Adrenal gland (tissue), 5 donors: Measurements from ENCODE around the gene TNKS1BP1.

Experiments
- POLR2A ChIP-seq, 2 donors: fragments of 450-650 bp; IDR thresholded peaks; one replicate each; pipeline ENCODE4 v1.6.1; 2017; ENCODE audit warnings: antibody characterized with exemption in 2 of 2, mild to moderate bottlenecking in 2 of 2, moderate library complexity in 1 of 2
- TF ChIP-seq, protein P1 (sequence below), 6 experiments: fragments of 450-650 bp in 4 of 6; fragments of 200-600 bp in 2 of 6; sonication (generic) in 1 of 6; IDR thresholded peaks; 1 replicate in 5 of 6; 2 replicates in 1 of 6; pipeline versions ENCODE4 v1.5.1 to v1.8.0; 2016 to 2021; ENCODE audit warnings: antibody characterized with exemption in 6 of 6, mild to moderate bottlenecking in 2 of 6, moderate library complexity in 1 of 6
- donor health status: DM: no; HTN: no; CAD: no.

DNA sequence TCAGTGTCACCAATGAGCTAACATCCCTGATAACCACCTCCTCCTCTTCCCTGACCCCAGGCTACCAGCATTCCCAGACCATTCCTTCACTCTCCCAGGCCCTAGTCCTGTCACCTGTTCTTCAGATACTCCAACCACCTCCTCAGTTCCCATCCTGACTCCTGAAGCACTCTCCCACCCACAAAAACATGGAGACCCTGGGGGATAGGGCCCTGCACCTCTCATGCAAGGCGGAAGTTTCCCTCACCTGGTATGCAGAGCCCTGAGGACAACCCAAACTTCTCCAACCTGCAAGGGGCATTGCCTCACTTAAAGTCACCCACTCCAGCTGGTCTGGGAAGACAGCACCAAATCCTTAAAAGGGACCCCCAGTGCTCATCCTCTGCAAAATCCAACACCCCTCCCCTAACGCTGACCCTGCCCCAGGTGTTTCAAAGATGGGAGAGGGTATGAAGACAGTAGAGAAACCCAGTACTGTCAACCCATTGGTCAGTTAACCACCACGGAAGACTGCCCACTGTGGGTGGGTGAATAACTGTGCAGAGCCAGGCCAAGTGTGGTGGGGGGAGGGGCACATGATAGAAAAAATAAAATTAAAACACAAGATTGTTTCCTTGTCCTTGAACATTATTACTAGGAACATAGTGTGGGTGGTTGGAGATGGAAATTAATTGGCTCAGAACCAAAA lies 1.4 kb downstream of the TNKS1BP1 start:
- TF ChIP-seq, protein P1, sequence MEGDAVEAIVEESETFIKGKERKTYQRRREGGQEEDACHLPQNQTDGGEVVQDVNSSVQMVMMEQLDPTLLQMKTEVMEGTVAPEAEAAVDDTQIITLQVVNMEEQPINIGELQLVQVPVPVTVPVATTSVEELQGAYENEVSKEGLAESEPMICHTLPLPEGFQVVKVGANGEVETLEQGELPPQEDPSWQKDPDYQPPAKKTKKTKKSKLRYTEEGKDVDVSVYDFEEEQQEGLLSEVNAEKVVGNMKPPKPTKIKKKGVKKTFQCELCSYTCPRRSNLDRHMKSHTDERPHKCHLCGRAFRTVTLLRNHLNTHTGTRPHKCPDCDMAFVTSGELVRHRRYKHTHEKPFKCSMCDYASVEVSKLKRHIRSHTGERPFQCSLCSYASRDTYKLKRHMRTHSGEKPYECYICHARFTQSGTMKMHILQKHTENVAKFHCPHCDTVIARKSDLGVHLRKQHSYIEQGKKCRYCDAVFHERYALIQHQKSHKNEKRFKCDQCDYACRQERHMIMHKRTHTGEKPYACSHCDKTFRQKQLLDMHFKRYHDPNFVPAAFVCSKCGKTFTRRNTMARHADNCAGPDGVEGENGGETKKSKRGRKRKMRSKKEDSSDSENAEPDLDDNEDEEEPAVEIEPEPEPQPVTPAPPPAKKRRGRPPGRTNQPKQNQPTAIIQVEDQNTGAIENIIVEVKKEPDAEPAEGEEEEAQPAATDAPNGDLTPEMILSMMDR (IDR thresholded peaks at IDR 0.05) = no peak
- TF ChIP-seq POLR2A (IDR thresholded peaks at IDR 0.05) = no peak
